Neural cell (in vitro differentiated cells): Measurements from ENCODE around the gene NPAS2. TPM values are rescaled to one million over a fixed set of nuclear protein-coding genes. Genes with fewer than 3 reads are reported as not detected.

ENCODE experiments used
- H2AFZ ChIP-seq: fragments of 200-600, 300-800 bp; sonication (generic), shearing (Covaris generic); 2 replicates; pipeline ENCODE4 v1.6.0; 2014; ENCODE audit warnings: low read depth, mild to moderate bottlenecking, antibody characterized with exemption, low read length, moderate library complexity
- H3F3A ChIP-seq: fragments of 200-600 bp; shearing (Covaris generic); 2 replicates; pipeline ENCODE4 v1.6.1; 2016; ENCODE audit warnings: mild to moderate bottlenecking, moderate library complexity, mixed read lengths, antibody characterized with exemption, low read length; ENCODE audit not compliant: insufficient read depth, poor library complexity, severe bottlenecking
- H3K27ac ChIP-seq: fragments of 200-600, 300-800 bp; sonication (generic), shearing (Covaris generic); 2 replicates; pipeline ENCODE4 v1.5.1; 2014; ENCODE audit warnings: mild to moderate bottlenecking, low read length, moderate library complexity
- H3K27me3 ChIP-seq: fragments of 300-800, 200-600 bp; sonication (generic), shearing (Covaris generic); 2 replicates; pipeline ENCODE4 v1.6.0; 2014; ENCODE audit warnings: mild to moderate bottlenecking, low read depth, low read length, moderate library complexity; ENCODE audit not compliant: insufficient read depth
- H3K36me3 ChIP-seq: fragments of 300-800, 200-600 bp; sonication (generic), shearing (Covaris generic); 2 replicates; pipeline ENCODE4 v1.5.1; 2014; ENCODE audit warnings: mild to moderate bottlenecking, antibody characterized with exemption, low read length, moderate library complexity; ENCODE audit not compliant: insufficient read depth
- H3K4me2 ChIP-seq: fragments of 300-800, 200-600 bp; sonication (generic), shearing (Covaris generic); 2 replicates; pipeline ENCODE4 v1.6.0; 2014; ENCODE audit warnings: mild to moderate bottlenecking, low read length
- H3K4me3 ChIP-seq: fragments of 300-800, 200-600 bp; sonication (generic), shearing (Covaris generic); 2 replicates; pipeline ENCODE4 v1.5.1; 2014; ENCODE audit warnings: mild to moderate bottlenecking, low read length, moderate library complexity
- H3K79me2 ChIP-seq: fragments of 200-600 bp; shearing (Covaris generic); replicated peaks from 2 replicates; pipeline ENCODE4 v1.6.0; 2014; ENCODE audit warnings: mild to moderate bottlenecking, low read length, moderate library complexity; ENCODE audit not compliant: insufficient read depth
- H3K9ac ChIP-seq: fragments of 300-800, 200-600 bp; sonication (generic), shearing (Covaris generic); 2 replicates; pipeline ENCODE4 v1.6.1; 2016; ENCODE audit warnings: mild to moderate bottlenecking, low read length, mixed read lengths
- H3K9me2 ChIP-seq: fragments of 200-600 bp; shearing (Covaris generic); 2 replicates; pipeline ENCODE4 v1.6.1; 2016; ENCODE audit warnings: mild to moderate bottlenecking, low read length, mixed read lengths; ENCODE audit not compliant: insufficient read depth
- H3K9me3 ChIP-seq: fragments of 200-600, 300-800 bp; sonication (generic), shearing (Covaris generic); 2 replicates; pipeline ENCODE4 v1.6.1; 2016; ENCODE audit warnings: mild to moderate bottlenecking, mixed run types, low read length, moderate library complexity, mixed read lengths
- H4K20me1 ChIP-seq: fragments of 200-600 bp; shearing (Covaris generic); 2 replicates; pipeline ENCODE4 v1.6.1; 2016; ENCODE audit warnings: mild to moderate bottlenecking, mixed run types; ENCODE audit not compliant: insufficient read depth
- EP300 ChIP-seq: fragments of 450-650 bp; conservative IDR thresholded peaks from 2 replicates; pipeline ENCODE4 v1.6.1; 2014; ENCODE audit warnings: antibody characterized with exemption, mild to moderate bottlenecking, moderate library complexity; ENCODE audit not compliant: poor library complexity, severe bottlenecking
- EZH2 ChIP-seq: fragments of 200-600, 300-800 bp; shearing (Covaris generic), sonication (generic); IDR thresholded peaks from 2 replicates; pipeline ENCODE4 v1.6.1; 2014; ENCODE audit warnings: antibody characterized with exemption, low read length, borderline replicate concordance, mild to moderate bottlenecking; ENCODE audit not compliant: insufficient read depth, poor library complexity, severe bottlenecking
- MXI1 ChIP-seq: fragments of 450-650 bp; conservative IDR thresholded peaks from 2 replicates; pipeline ENCODE4 v1.6.1; 2014; ENCODE audit warnings: antibody characterized with exemption, mild to moderate bottlenecking; ENCODE audit not compliant: poor library complexity, severe bottlenecking
- POLR2AphosphoS5 ChIP-seq: IDR thresholded peaks from 2 replicates; pipeline ENCODE4 v1.6.1; 2012
- RAD21 ChIP-seq: fragments of 450-650 bp; conservative IDR thresholded peaks from 2 replicates; pipeline ENCODE4 v1.6.1; 2014; ENCODE audit warnings: antibody characterized with exemption, mild to moderate bottlenecking, moderate library complexity
- SMC3 ChIP-seq: fragments of 450-650 bp; conservative IDR thresholded peaks from 2 replicates; pipeline ENCODE4 v1.6.1; 2014; ENCODE audit warnings: antibody characterized with exemption, mild to moderate bottlenecking, moderate library complexity; ENCODE audit not compliant: poor library complexity
- TAF1 ChIP-seq: IDR thresholded peaks from 2 replicates; pipeline ENCODE4 v1.6.1; 2012; ENCODE audit warnings: low read depth
- polyA plus RNA-seq: library from polyadenylated mRNA; depleted of rRNA; stranded (reverse); fragments of >200 nt; gene quantifications from 2 replicates; pipeline ENCODE4 v1.2.3, GENCODE V29; 2014
- TF ChIP-seq, protein P1 (sequence below): IDR thresholded peaks from 2 replicates; pipeline ENCODE4 v1.6.1; 2012; ENCODE audit warnings: borderline replicate concordance
- TF ChIP-seq, protein P2 (sequence below): fragments of 450-650 bp; IDR thresholded peaks from 2 replicates; pipeline ENCODE4 v1.5.1; 2014; ENCODE audit warnings: antibody characterized with exemption, mild to moderate bottlenecking, moderate library complexity; ENCODE audit not compliant: poor library complexity, severe bottlenecking

The NPAS2 gene
- polyA plus RNA-seq, 1 donor from 2014 or later: 2.1 TPM

DNA sequence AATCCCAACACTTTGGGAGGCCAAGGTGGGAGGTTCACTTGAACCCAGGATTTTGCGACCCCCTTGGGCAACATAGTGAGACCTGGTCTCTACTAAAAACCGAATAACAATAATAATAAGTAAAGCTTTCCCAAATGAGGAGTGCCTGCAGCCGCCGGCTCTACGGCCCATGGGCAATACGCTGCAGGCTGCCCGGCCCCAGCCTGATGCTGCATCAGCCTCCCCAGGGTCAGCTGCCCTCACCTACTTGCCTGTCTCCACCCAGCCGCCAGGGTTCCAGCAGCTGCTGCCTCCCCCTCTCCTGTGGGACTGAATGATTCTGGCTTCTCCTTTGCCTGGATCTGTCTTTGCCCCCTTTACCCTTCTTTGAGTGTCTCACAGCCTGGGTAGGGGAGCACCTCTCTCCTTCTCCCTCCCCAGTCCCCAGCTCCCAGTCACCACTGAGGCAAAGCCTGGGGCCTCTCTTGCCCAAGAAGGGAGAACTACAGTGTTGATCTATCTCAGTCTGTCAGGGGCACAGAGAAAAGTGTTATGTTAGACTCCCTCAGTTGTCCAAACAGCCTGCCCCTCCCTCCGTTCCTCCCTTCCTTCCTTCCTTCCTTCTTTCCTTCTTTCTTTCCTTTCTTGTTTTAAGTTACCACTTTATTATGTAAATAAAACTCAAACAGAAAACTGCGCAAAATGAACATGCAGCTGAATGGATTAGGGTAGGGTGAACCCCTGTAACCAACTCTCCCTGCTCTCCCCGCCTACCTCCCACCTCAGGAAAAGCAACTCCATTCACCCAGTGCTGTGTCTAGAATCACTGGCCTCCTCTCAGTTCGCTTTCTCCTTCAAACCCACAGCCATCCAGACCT is 38.2 kb upstream of the NPAS2 start:
- no peaks in the 10 kb centered on the region for H3K36me3 ChIP-seq
- H3K27ac ChIP-seq: no peak overlapping the region
- H3K9me3 ChIP-seq: no peaks in the 10 kb centered on the region
- H3F3A ChIP-seq: no peaks in the 10 kb centered on the region
- no peak overlapping the region for H3K4me2 ChIP-seq
- H3K79me2 ChIP-seq: no peaks in the 10 kb centered on the region
- H3K27me3 ChIP-seq: no peaks in the 10 kb centered on the region
- no peaks in the 10 kb centered on the region for H4K20me1 ChIP-seq
- H3K4me3 ChIP-seq: no peak overlapping the region
- no peak overlapping the region for H3K9ac ChIP-seq
- no peaks in the 10 kb centered on the region for H3K9me2 ChIP-seq
- TF ChIP-seq MXI1 (no peak), TAF1 (no peak), EP300 (no peak), EZH2 (no peak), SMC3 (no peak), POLR2AphosphoS5 (no peak), RAD21 (no peak)
- TF ChIP-seq, protein P1, sequence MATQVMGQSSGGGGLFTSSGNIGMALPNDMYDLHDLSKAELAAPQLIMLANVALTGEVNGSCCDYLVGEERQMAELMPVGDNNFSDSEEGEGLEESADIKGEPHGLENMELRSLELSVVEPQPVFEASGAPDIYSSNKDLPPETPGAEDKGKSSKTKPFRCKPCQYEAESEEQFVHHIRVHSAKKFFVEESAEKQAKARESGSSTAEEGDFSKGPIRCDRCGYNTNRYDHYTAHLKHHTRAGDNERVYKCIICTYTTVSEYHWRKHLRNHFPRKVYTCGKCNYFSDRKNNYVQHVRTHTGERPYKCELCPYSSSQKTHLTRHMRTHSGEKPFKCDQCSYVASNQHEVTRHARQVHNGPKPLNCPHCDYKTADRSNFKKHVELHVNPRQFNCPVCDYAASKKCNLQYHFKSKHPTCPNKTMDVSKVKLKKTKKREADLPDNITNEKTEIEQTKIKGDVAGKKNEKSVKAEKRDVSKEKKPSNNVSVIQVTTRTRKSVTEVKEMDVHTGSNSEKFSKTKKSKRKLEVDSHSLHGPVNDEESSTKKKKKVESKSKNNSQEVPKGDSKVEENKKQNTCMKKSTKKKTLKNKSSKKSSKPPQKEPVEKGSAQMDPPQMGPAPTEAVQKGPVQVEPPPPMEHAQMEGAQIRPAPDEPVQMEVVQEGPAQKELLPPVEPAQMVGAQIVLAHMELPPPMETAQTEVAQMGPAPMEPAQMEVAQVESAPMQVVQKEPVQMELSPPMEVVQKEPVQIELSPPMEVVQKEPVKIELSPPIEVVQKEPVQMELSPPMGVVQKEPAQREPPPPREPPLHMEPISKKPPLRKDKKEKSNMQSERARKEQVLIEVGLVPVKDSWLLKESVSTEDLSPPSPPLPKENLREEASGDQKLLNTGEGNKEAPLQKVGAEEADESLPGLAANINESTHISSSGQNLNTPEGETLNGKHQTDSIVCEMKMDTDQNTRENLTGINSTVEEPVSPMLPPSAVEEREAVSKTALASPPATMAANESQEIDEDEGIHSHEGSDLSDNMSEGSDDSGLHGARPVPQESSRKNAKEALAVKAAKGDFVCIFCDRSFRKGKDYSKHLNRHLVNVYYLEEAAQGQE: no peak
- TF ChIP-seq, protein P2, sequence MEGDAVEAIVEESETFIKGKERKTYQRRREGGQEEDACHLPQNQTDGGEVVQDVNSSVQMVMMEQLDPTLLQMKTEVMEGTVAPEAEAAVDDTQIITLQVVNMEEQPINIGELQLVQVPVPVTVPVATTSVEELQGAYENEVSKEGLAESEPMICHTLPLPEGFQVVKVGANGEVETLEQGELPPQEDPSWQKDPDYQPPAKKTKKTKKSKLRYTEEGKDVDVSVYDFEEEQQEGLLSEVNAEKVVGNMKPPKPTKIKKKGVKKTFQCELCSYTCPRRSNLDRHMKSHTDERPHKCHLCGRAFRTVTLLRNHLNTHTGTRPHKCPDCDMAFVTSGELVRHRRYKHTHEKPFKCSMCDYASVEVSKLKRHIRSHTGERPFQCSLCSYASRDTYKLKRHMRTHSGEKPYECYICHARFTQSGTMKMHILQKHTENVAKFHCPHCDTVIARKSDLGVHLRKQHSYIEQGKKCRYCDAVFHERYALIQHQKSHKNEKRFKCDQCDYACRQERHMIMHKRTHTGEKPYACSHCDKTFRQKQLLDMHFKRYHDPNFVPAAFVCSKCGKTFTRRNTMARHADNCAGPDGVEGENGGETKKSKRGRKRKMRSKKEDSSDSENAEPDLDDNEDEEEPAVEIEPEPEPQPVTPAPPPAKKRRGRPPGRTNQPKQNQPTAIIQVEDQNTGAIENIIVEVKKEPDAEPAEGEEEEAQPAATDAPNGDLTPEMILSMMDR: no peak
- no peak overlapping the region for H2AFZ ChIP-seq

DNA sequence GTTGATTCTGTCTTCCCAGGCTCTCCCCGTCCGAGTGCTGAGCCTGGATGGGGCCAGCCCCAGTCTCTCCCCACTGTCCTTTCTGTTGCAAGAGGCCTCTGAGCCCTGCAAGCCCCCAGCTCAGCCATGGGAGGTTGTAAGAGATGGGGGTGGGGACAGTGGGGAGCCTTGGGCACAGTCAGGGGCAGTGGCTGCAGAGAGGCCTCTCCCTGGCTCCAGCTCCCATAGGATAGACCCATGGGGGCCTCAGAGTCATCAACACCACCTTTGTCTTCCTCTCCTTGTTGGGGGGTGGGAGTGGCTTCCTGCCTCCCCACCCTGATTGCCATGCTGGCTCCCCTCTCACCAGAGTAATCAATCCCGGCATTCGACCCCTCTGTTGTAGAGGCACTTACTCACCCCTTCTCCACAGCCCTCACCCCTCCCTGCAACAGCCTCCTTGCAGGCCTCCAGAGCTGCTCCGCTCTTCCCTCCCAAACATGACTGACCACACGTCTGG is 37.5 kb upstream of the NPAS2 start:
- H3K36me3 ChIP-seq: no peaks in the 10 kb centered on the region

More for the DNA sequence above, 37.5 kb upstream of the NPAS2 start:
- no peak overlapping the region for H3K4me3 ChIP-seq
- H3K9me2 ChIP-seq: no peaks in the 10 kb centered on the region
- H3K79me2 ChIP-seq: no peaks in the 10 kb centered on the region
- H4K20me1 ChIP-seq: no peaks in the 10 kb centered on the region
- no peaks in the 10 kb centered on the region for H3K27me3 ChIP-seq
- no peak overlapping the region for H3K9ac ChIP-seq
- no peaks in the 10 kb centered on the region for H3F3A ChIP-seq
- no peak overlapping the region for H3K4me2 ChIP-seq
- no peak overlapping the region for H3K27ac ChIP-seq
- no peak overlapping the region for H2AFZ ChIP-seq
- H3K9me3 ChIP-seq: no peaks in the 10 kb centered on the region
- no peak for TF ChIP-seq POLR2AphosphoS5
- no peak for TF ChIP-seq SMC3
- TF ChIP-seq, protein P1: no peak
- no peak for TF ChIP-seq RAD21
- TF ChIP-seq MXI1: no peak
- TF ChIP-seq, protein P2: no peak
- no peak for TF ChIP-seq EZH2
- TF ChIP-seq TAF1: no peak
- no peak for TF ChIP-seq EP300
